Skeletal muscle satellite cell (primary cell): Measurements from ENCODE around the gene RNF183.

Experiments
- H3K27me3 ChIP-seq: 2 replicates; pipeline ENCODE4 v1.7.0; 2013; ENCODE audit warnings: low read length; ENCODE audit not compliant: control insufficient read depth, insufficient read depth
- H3K36me3 ChIP-seq: 2 replicates; pipeline ENCODE4 v1.7.0; 2013; ENCODE audit warnings: mild to moderate bottlenecking, control low read depth, low read length; ENCODE audit not compliant: insufficient read depth
- H3K4me1 ChIP-seq: 2 replicates; pipeline ENCODE4 v1.7.0; 2013; ENCODE audit warnings: low read length; ENCODE audit not compliant: control insufficient read depth, insufficient read depth
- H3K4me2 ChIP-seq: 2 replicates; pipeline ENCODE4 v1.7.0; 2013; ENCODE audit warnings: mild to moderate bottlenecking, low read length
- H3K4me3 ChIP-seq: 2 replicates; pipeline ENCODE4 v1.7.0; 2013; ENCODE audit warnings: low read length
- H3K9ac ChIP-seq: 2 replicates; pipeline ENCODE4 v1.7.0; 2013; ENCODE audit warnings: mild to moderate bottlenecking, low read depth, low read length, moderate library complexity
- H3K9me3 ChIP-seq: replicated peaks from 2 replicates; pipeline ENCODE4 v1.7.0; 2013; ENCODE audit warnings: mild to moderate bottlenecking, control low read depth, low read length

The RNF183 gene

DNA sequence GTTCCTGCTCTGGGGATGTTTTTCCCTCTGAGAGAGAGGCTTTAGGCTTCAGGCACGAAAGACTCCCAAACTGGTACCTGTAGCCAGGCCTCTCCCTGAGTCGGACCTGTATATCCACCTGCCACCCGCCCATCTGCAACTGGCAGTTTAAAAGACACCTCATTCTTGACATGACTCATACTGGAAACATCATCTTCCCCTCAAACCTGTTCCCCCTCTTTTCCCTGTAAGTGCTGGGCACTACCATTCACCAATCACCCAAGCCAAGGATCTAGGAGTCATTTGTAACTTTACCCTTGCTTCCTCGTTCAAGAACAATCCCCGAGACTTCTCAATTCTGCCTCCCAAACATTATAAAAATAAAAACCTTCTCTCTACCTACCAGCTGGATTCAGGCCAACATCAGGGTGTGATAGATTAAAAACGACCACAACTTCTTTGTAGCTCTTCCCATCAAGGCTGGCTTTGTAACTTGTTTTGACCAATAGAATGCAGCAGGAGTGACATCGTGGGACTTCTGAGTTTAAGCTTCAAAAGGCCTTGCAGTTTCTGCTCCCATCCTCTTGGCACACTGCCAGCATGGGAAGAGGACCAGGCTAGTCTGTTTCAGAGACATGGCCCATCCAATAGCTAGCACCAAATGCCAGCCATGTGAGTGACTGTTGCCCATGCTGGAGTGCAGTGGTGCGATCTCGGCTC, 38.7 kb upstream of the RNF183 start:
- Histone ChIP-seq H3K4me1 (peaks cover 3% of the 10 kb centered on the region), H3K4me3 (no peak overlapping the region), H3K9me3 (no peaks in the 10 kb centered on the region), H3K27me3 (peaks cover 7% of the 10 kb centered on the region), H3K4me2 (no peak overlapping the region), H3K9ac (no peak overlapping the region), H3K36me3 (no peaks in the 10 kb centered on the region)

DNA sequence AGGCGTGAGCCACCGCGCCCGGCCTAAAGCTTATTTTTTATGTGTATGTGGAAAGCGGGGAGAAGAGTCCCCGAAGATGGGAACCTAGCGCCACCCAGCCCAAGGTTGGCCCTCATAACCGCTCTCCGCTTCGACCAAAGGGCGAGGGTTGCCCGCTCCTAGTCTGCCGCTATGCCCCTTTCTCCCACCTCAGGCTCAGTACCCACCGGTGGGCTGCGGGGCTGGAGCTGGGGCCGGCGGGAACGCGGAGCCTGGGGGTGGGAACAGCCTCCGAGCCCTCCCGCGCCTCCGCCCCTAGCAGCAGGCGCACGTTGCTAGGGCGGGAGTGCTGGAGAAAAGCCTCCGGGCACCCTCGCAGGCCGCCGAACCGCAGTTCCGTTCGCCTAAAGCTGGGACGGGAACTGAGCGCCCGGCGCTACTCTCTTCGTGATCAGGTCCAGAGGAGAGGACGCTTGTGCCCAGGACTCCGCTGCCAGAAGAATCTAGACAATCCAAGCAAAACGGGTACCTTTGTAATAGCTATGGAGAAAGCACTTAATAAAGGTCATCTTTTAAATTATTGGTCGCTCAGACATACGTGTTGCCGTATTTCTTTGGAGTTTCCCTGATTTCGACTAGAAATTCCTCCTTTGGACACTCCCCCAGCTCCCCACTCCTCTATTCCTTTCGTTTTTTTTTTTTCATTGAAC, 37.0 kb upstream of the RNF183 start, which contains the start of gene WDR31:
WDR31 (minus strand) TSS at position 265 of the 689 bp plus-strand sequence. CDS start 8,253 bp downstream, outside the sequence.
- Histone ChIP-seq H3K36me3 (no peaks in the 10 kb centered on the region), H3K4me3 (peak within 1 kb of the TSS; percentile 99)

DNA sequence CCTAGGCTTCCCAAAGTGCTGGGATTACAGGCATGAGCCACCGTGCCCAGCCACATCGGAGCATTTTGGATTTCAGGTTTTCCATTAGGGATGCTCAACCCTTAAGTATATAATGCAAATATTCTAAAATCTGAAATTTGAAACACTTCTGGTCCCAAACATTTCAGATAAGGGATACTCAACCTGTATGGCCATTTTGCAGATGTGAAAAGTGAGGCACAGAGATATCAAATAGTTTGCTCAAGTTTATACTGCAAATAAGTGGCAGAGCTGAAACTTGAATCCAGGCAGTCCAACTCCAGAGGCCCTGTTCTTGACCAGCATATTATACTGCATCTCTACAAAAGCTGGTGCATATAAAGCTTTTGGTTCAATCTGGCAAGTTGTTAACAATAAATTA, 34.5 kb upstream of the RNF183 start:
- Histone ChIP-seq H3K9ac (no peak overlapping the region), H3K4me3 (no peak overlapping the region), H3K4me2 (no peak overlapping the region), H3K4me1 (peaks cover 3% of the 10 kb centered on the region), H3K36me3 (no peaks in the 10 kb centered on the region), H3K27me3 (no peaks in the 10 kb centered on the region), H3K9me3 (no peaks in the 10 kb centered on the region)

More for the DNA sequence above, 37.0 kb upstream of the RNF183 start, which contains the start of gene WDR31:
- H3K9ac ChIP-seq = peak within 1 kb of the TSS; percentile 86
- no peaks in the 10 kb centered on the region for H3K27me3 ChIP-seq
- peaks cover 3% of the 10 kb centered on the region for H3K4me1 ChIP-seq
- no peaks in the 10 kb centered on the region for H3K9me3 ChIP-seq
- peak within 1 kb of the TSS; percentile 97 for H3K4me2 ChIP-seq

DNA sequence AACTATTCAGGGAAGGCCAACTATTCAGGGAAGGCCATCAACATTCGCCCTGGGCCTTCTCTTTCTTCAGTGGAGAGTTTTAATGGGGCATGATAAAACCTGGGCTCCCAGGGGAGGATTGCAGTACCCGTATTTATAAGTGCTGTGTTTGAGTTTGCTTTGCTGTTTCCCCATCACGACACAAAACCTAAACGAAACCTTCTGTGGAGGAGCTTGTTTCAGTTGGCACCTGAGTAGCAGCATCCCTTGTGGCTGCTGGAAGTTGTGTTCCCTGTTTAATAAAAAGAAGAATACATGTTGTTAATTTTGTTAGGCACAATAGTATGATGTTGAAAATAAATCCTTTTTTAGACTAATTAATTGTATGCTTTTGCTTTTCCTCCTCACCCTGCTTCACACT, 28.6 kb upstream of the RNF183 start:
- H3K9ac ChIP-seq = no peak overlapping the region
- H3K4me2 ChIP-seq = no peak overlapping the region

DNA sequence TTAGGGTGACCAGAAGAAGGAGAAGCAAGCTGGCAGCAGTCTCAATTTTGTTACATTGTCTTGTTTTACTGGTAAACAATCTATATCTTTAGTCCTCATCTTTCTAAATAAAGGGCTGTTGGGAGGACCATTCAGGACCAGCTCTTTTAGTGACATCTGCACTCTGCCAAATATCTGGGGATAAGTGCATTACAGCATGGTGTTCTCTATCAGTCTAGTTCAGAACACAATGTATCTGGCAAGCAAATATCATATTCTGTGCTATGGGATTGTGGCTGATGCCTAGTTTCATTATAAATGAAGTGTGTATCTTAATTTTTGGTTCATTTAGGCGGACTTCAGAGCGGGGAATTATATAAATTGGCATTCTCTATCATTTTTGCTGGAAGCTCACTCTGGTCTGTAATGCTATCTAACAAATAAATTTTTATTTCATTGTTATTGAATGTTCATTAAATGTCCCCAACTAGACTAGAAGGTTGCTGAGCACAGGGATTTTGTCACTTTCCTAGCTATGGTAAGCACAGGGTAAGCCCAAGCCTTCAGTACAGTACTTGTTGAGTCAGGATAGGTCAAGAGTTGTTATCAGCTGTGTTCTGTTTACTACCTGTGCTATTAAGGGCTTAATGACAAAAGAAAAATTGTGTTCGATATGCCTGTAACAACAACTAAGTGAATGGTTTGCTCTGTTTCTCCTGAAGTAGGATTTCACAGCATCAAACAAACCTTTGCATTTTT, 25.0 kb upstream of the RNF183 start:
- Histone ChIP-seq H3K9me3 (no peaks in the 10 kb centered on the region), H3K9ac (no peak overlapping the region), H3K36me3 (no peaks in the 10 kb centered on the region), H3K4me3 (no peak overlapping the region), H3K4me1 (no peaks in the 10 kb centered on the region), H3K27me3 (no peaks in the 10 kb centered on the region), H3K4me2 (no peak overlapping the region)

More for the DNA sequence above, 28.6 kb upstream of the RNF183 start:
- Histone ChIP-seq H3K36me3 (no peaks in the 10 kb centered on the region), H3K9me3 (no peaks in the 10 kb centered on the region), H3K4me3 (no peak overlapping the region), H3K27me3 (no peaks in the 10 kb centered on the region), H3K4me1 (no peaks in the 10 kb centered on the region)

DNA sequence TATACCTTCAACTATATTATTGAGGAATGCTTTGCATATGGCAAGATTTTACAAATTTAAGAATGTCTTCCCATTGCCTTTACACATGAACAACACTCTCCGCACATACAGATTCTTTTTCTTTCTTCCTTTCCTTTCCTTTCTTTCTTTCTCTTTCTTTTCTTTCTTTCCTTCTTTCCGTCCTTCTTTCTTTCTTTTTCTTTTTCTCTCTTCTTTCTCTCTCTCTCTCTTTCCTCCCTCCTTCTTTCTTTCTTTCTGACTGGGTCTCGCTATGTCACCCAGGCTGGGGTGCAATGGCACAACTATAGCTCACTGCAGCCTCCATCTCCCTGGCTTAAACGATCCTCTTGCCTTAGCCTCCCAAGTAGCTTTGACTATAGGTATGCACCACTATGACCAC, 23.1 kb upstream of the RNF183 start:
- Histone ChIP-seq H3K9me3 (no peaks in the 10 kb centered on the region), H3K36me3 (no peaks in the 10 kb centered on the region), H3K4me1 (no peaks in the 10 kb centered on the region), H3K4me2 (no peak overlapping the region), H3K9ac (no peak overlapping the region), H3K27me3 (peaks cover 2% of the 10 kb centered on the region), H3K4me3 (no peak overlapping the region)

DNA sequence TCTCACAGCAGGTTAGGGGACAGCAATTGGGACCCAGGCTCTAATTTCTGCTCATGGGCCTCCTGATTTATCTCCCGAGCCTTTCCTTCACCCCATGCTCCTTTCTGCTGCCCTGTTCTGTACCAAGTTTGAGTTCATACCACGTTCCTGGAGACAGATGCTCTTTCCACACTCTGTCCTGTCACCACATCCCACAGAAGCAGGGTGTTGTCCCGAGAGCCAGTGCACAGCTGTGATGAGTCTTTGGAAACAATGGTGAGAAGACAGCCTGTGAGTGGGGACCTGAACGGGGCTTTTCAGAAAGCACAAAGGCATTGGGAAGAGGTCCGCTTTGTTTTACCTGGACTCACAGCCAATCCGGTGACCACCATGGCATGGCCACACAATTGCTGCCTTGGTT, 19.5 kb upstream of the RNF183 start:
- H3K4me2 ChIP-seq = no peak overlapping the region
- no peak overlapping the region for H3K9ac ChIP-seq
- H3K27me3 ChIP-seq = peaks cover 6% of the 10 kb centered on the region
- no peaks in the 10 kb centered on the region for H3K4me1 ChIP-seq
- no peaks in the 10 kb centered on the region for H3K36me3 ChIP-seq
- H3K9me3 ChIP-seq = no peaks in the 10 kb centered on the region
- no peak overlapping the region for H3K4me3 ChIP-seq

DNA sequence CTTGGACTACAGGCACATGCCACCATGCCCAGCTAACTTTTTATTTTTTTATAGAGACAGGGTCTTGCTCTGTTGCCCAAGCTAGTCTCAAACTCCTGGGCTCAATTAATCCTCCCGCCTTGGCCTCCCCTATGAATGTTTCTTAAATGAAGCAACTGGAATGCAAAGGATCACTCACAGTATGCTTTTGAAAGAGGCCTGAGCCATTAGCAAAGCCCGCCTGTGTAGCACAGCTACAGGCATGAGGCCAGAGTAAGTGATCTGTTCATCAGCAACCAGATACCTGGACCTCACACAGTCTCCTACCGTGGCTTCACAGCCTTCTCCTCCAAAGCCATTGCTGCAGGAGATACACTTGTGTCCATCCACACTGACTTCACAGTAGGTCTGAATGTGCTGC, 16.9 kb upstream of the RNF183 start:
- H3K9ac ChIP-seq = no peak overlapping the region
- H3K4me3 ChIP-seq = no peak overlapping the region
- H3K4me1 ChIP-seq = no peaks in the 10 kb centered on the region
- no peak overlapping the region for H3K4me2 ChIP-seq
- peaks cover 6% of the 10 kb centered on the region for H3K27me3 ChIP-seq
- no peaks in the 10 kb centered on the region for H3K36me3 ChIP-seq
- H3K9me3 ChIP-seq = no peaks in the 10 kb centered on the region

DNA sequence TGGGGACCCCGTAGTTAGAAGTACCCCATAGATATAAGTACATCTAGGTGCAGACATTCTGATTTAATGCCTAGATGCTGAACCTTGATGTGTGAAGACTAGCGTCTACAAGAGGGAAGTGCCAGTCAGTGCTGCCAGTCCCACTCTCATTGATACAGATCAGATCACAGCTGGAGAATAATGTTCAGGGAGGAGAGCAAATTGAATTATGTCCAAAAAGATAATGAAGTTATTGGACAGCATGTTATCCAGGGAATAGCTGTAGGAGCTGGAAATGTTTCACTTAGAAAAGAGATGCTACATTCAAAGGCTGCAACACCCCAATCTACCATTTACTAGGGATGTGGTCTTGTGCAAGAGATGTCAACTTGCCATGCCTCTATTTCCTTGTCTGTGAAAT, 15.9 kb upstream of the RNF183 start:
- Histone ChIP-seq H3K9me3 (no peaks in the 10 kb centered on the region), H3K4me3 (no peak overlapping the region), H3K27me3 (peaks cover 6% of the 10 kb centered on the region), H3K4me1 (no peaks in the 10 kb centered on the region), H3K9ac (no peak overlapping the region), H3K4me2 (no peak overlapping the region), H3K36me3 (no peaks in the 10 kb centered on the region)

DNA sequence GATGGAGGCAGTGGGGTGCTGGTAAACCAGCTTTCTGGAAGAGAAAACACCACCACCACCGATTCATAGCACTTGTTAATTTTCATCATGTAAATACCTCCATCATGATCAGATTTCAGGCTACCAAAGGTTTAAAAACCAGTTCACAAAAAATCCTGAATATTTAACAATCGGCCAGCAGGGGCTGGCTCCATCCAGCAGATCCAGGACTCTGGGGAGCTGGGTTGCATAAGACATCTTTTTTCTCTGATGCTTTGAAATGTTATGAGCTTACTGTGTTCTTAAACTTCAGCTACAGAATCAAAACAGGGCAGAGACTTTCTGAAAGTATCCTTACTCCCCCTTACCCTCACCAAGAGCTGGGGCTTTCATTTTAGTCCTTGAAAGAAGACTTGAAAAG, 14.6 kb upstream of the RNF183 start:
- H3K9me3 ChIP-seq = no peaks in the 10 kb centered on the region
- no peak overlapping the region for H3K9ac ChIP-seq
- no peaks in the 10 kb centered on the region for H3K36me3 ChIP-seq
- H3K27me3 ChIP-seq = peaks cover 6% of the 10 kb centered on the region
- no peak overlapping the region for H3K4me3 ChIP-seq
- H3K4me2 ChIP-seq = no peak overlapping the region
- H3K4me1 ChIP-seq = no peaks in the 10 kb centered on the region

DNA sequence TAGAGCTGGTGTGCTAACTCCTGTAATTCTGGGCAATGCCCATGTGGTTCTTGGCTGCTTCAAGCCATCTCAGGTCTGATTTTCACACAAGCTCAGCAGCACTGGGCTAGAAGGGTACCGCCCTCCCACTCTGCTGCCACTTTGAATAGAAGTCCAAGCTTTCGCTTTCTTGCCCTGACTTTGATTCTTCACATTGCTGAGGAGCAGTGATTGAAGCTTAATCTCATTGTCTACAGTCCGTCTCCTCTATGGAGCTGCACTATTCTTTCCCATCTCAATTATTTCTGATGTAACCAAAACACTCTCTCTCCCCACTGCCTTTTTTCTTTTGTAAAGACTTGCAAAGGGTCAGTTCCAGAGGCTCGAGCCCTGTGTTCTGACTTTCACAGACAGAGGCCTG, 12.9 kb upstream of the RNF183 start:
- Histone ChIP-seq H3K4me3 (no peak overlapping the region), H3K9me3 (no peaks in the 10 kb centered on the region), H3K4me1 (no peaks in the 10 kb centered on the region), H3K9ac (no peak overlapping the region), H3K27me3 (peaks cover 5% of the 10 kb centered on the region), H3K36me3 (no peaks in the 10 kb centered on the region), H3K4me2 (no peak overlapping the region)
